ENCODE results near the gene PCSK5. TPM values are rescaled to one million over a fixed set of nuclear protein-coding genes. Genes with fewer than 3 reads are reported as not detected.
"Not testable (repeated sequence)": the region's sequence is repeated elsewhere in the genome, so short reads cannot be mapped to it uniquely, and the experiment has no call there.

PCSK5 gene
- polyA plus RNA-seq, 1 experiment: 1.6 TPM

DNA sequence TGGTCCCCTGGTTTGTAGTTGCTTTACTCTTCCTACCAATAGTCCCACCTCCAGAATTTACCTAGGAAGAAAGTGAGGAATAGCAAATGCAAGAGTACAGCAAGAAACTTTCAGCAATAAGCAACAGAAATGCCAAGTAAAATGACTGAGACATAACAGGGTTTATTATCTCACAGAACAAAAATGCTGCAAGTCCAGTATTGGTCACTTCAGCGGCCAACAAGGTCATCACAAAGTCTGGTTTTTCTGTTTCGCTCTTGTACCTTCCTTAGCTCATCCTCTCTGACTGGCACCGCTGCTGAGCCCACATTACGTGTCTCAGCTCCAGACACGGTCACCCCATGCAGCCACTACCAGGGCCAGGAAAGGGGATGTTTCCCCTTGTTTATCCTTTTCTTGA, 421.1 kb downstream of the PCSK5 start:
- TF ChIP-seq, protein P1, sequence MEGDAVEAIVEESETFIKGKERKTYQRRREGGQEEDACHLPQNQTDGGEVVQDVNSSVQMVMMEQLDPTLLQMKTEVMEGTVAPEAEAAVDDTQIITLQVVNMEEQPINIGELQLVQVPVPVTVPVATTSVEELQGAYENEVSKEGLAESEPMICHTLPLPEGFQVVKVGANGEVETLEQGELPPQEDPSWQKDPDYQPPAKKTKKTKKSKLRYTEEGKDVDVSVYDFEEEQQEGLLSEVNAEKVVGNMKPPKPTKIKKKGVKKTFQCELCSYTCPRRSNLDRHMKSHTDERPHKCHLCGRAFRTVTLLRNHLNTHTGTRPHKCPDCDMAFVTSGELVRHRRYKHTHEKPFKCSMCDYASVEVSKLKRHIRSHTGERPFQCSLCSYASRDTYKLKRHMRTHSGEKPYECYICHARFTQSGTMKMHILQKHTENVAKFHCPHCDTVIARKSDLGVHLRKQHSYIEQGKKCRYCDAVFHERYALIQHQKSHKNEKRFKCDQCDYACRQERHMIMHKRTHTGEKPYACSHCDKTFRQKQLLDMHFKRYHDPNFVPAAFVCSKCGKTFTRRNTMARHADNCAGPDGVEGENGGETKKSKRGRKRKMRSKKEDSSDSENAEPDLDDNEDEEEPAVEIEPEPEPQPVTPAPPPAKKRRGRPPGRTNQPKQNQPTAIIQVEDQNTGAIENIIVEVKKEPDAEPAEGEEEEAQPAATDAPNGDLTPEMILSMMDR (IDR thresholded peaks at IDR 0.05; ENCODE audit: low read depth, low read length): no peak
- H3K27me3 ChIP-seq (ENCODE audit: control insufficient read depth, insufficient read depth, low read length): peaks cover 2% of the 10 kb centered on the region
- ChIA-PET CTCF (no interaction called here), POLR2A (no interaction called here)
- no peak overlapping the region for H3K4me3 ChIP-seq (ENCODE audit: low read depth, low read length)
- no peak overlapping the region for H3K27ac ChIP-seq (ENCODE audit: low read depth, low read length)
- no peaks in the 10 kb centered on the region for H3K9me3 ChIP-seq (ENCODE audit: control insufficient read depth, insufficient read depth, low read length)
- DNase-seq (ENCODE audit: low read depth, low spot score): no peak

DNA sequence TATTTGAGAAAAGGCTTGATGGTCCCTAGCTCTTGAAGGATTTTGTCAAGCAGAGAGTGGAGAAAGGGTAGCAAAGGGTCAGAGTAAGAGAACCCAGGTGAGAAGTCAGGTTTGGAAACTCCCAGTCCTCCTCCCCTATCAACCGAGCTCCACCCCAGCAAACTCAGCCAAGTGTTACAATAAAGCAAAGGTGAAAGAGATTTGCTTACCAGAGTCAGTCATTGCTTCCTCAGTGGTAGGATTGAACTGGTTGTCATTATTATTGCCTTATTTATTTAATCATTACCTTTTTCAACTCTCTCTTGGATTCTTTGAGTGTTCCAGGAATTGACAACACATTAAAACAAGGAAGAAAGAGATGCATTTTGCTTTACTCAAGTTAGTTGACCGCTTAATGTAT, 423.3 kb downstream of the PCSK5 start:
- Histone ChIP-seq H3K9me3 (ENCODE audit: control insufficient read depth, insufficient read depth, low read length) (no peaks in the 10 kb centered on the region), H3K27ac (ENCODE audit: low read depth, low read length) (no peak overlapping the region), H3K4me3 (ENCODE audit: low read depth, low read length) (no peak overlapping the region), H3K27me3 (ENCODE audit: control insufficient read depth, insufficient read depth, low read length) (peaks cover 2% of the 10 kb centered on the region)
- no peak for DNase-seq (ENCODE audit: low read depth, low spot score)
- CTCF ChIA-PET: no interaction called here
- POLR2A ChIA-PET: no interaction called here
- TF ChIP-seq, protein P1 (IDR thresholded peaks at IDR 0.05; ENCODE audit: low read depth, low read length): no peak

GRCh38 chr9:76314321-76314720, 423.8 kb downstream of the PCSK5 start:
- Histone ChIP-seq H3K27ac (ENCODE audit: low read depth, low read length) (no peak overlapping the region), H3K4me3 (ENCODE audit: low read depth, low read length) (no peak overlapping the region), H3K9me3 (ENCODE audit: control insufficient read depth, insufficient read depth, low read length) (no peaks in the 10 kb centered on the region), H3K27me3 (ENCODE audit: control insufficient read depth, insufficient read depth, low read length) (peaks cover 2% of the 10 kb centered on the region)
- ChIA-PET POLR2A (no interaction called here), CTCF (no interaction called here)
- TF ChIP-seq, protein P1 (IDR thresholded peaks at IDR 0.05; ENCODE audit: low read depth, low read length): no peak
- DNase-seq (ENCODE audit: low read depth, low spot score): no peak

GRCh38 chr9:76316069-76316468, 425.6 kb downstream of the PCSK5 start:
- no peak overlapping the region for H3K4me3 ChIP-seq (ENCODE audit: low read depth, low read length)
- H3K9me3 ChIP-seq (ENCODE audit: control insufficient read depth, insufficient read depth, low read length): no peaks in the 10 kb centered on the region
- TF ChIP-seq, protein P1 (IDR thresholded peaks at IDR 0.05; ENCODE audit: low read depth, low read length): no peak
- no peak for DNase-seq (ENCODE audit: low read depth, low spot score)
- ChIA-PET POLR2A (no interaction called here), CTCF (interaction anchor here (1.4 kb wide), 1 partner anchor 14 kb away, joined by 5 read pairs; no protein-coding TSS in a partner anchor)
- no peak overlapping the region for H3K27ac ChIP-seq (ENCODE audit: low read depth, low read length)
- H3K27me3 ChIP-seq (ENCODE audit: control insufficient read depth, insufficient read depth, low read length): no peaks in the 10 kb centered on the region

DNA sequence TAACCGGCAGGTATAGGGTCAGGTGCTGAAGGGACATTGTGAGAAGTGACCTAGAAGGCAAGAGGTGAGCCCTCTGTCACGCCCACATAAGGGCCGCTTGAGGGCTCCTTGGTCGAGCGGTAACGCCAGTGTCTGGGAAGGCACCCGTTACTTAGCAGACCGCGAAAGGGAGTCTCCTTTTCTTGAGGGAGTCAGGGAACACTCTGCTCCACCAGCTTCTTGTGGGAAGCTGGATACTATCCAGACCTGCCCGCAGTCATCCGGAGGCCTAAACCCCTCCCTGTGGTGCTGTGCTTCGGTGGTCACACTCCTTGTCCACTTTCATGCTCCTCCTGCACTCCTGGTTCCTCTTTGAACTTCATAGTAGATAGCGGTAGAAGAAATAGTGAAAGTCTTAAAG, 429.0 kb downstream of the PCSK5 start:
- H3K4me3 ChIP-seq (ENCODE audit: low read depth, low read length); DNase-seq (ENCODE audit: low read depth, low spot score); CTCF ChIA-PET; POLR2A ChIA-PET; H3K27ac ChIP-seq (ENCODE audit: low read depth, low read length); H3K9me3 ChIP-seq (ENCODE audit: control insufficient read depth, insufficient read depth, low read length); H3K27me3 ChIP-seq (ENCODE audit: control insufficient read depth, insufficient read depth, low read length): not testable (repeated sequence)
